CD4-positive, alpha-beta T cell (primary cell): ENCODE data around the gene HDAC4. TPM values are rescaled to one million over a fixed set of nuclear protein-coding genes. Genes with fewer than 3 reads are reported as not detected.

Source experiments
- ATAC-seq: fragments of 200-7000 bp; cut with Tn5 transposase; one replicate; pipeline ENCODE4 v1.10.0; 2022; ENCODE audit warnings: mild to moderate bottlenecking; ENCODE audit not compliant: poor library complexity
- CTCF ChIA-PET: fragments of 350-600 bp; sonication (Branson Sonifier 250); formaldehyde crosslinking; loops from one replicate; lab custom pipeline; 2021; ENCODE audit warnings: antibody characterized with exemption, inconsistent platforms; lab: Charles Lee
- POLR2A ChIA-PET: fragments of 350-600 bp; sonication (Branson Sonifier 250); formaldehyde crosslinking; loops from one replicate; lab custom pipeline; 2021; ENCODE audit warnings: antibody characterized with exemption, inconsistent platforms; lab: Charles Lee
- DNase-seq, 14 experiments: peaks; one replicate each; pipeline ENCODE4 v3.0.0-alpha.2; 2013 to 2020; ENCODE audit warnings: mixed read lengths in 2 of 14
- H3K27ac ChIP-seq, 2 donors: one replicate each; pipeline versions ENCODE4 v1.5.1 to v1.7.0; 2013; ENCODE audit warnings: low read length in 2 of 2, low read depth in 1 of 2, mild to moderate bottlenecking in 1 of 2
- H3K27me3 ChIP-seq, 2 experiments: 1 replicate in 1 of 2; 2 replicates in 1 of 2; pipeline versions ENCODE4 v1.6.1 to v1.7.0; 2013; ENCODE audit warnings: low read length in 2 of 2, control low read depth in 1 of 2, mild to moderate bottlenecking in 1 of 2, moderate library complexity in 1 of 2; ENCODE audit not compliant: insufficient read depth in 2 of 2, control insufficient read depth in 1 of 2
- H3K36me3 ChIP-seq: one replicate; pipeline ENCODE4 v1.6.1; 2013; ENCODE audit warnings: low read length, control low read depth; ENCODE audit not compliant: insufficient read depth
- H3K4me1 ChIP-seq: one replicate; pipeline ENCODE4 v1.6.1; 2013; ENCODE audit warnings: low read length, control low read depth; ENCODE audit not compliant: insufficient read depth
- H3K4me3 ChIP-seq: one replicate; pipeline ENCODE4 v1.5.1; 2013; ENCODE audit warnings: mild to moderate bottlenecking, low read length, moderate library complexity
- H3K9me3 ChIP-seq, 2 experiments: 1 replicate in 1 of 2; 2 replicates in 1 of 2; pipeline versions ENCODE4 v1.6.1 to v1.7.0; 2013; ENCODE audit warnings: low read length in 2 of 2, mild to moderate bottlenecking in 2 of 2, control low read depth in 1 of 2, moderate library complexity in 1 of 2; ENCODE audit not compliant: control insufficient read depth in 1 of 2, insufficient read depth in 1 of 2
- H3K27ac Mint-ChIP-seq: one replicate; pipeline ENCODE4 v1.8.0; 2020; ENCODE audit warnings: mixed read lengths
- H3K27me3 Mint-ChIP-seq: one replicate; pipeline ENCODE4 v1.8.0; 2021; ENCODE audit warnings: mixed read lengths
- H3K36me3 Mint-ChIP-seq: one replicate; pipeline ENCODE4 v1.8.0; 2021; ENCODE audit warnings: low read depth, mixed read lengths
- H3K4me1 Mint-ChIP-seq: one replicate; pipeline ENCODE4 v1.8.0; 2021; ENCODE audit warnings: low read depth, mixed read lengths
- H3K4me3 Mint-ChIP-seq: one replicate; pipeline ENCODE4 v1.8.0; 2020; ENCODE audit warnings: mild to moderate bottlenecking, mixed read lengths
- H3K9me3 Mint-ChIP-seq: one replicate; pipeline ENCODE4 v1.8.0; 2020; ENCODE audit warnings: mixed read lengths
- CTCF ChIP-seq: fragments of 200-600 bp; IDR thresholded peaks from one replicate; pipeline ENCODE4 v1.8.0; 2022; ENCODE audit warnings: antibody characterized with exemption, mild to moderate bottlenecking
- intact Hi-C, 2 experiments: fragments of 100-400 bp; cut with DNase I in 1 of 2; cut with micrococcal nuclease in 1 of 2; formaldehyde crosslinking; loops; one replicate each; pipeline versions ENCODE4 v1.15.1 to v1.9.0; 2023 to 2025; cut with DNase I, micrococcal nuclease
- total RNA-seq, 174 experiments: library from RNA in 2 of 174; stranded (reverse) in 2 of 174; gene quantifications; one replicate each; pipeline ENCODE4 v1.2.3 and lab custom pipeline; 2021 to 2026

HDAC4 gene
- total RNA-seq, 2 experiments from 2014 or later = 45.3 to 49.2 TPM

GRCh38 chr2:239136762-239137161 is 264.1 kb downstream of the HDAC4 start:
- Mint-ChIP-seq H3K9me3 (no peaks in the 10 kb centered on the region), H3K4me1 (no peaks in the 10 kb centered on the region), H3K27me3 (no peaks in the 10 kb centered on the region), H3K4me3 (no peak overlapping the region), H3K27ac (no peak overlapping the region), H3K36me3 (peaks cover 88% of the 10 kb centered on the region)
- CTCF ChIA-PET = no interaction called here
- POLR2A ChIA-PET = no interaction called here
- TF ChIP-seq CTCF = no peak
- peaks cover 0 to 6% of the 10 kb centered on the region in 2 experiments for H3K9me3 ChIP-seq
- no peak for ATAC-seq
- no peak overlapping the region for H3K4me3 ChIP-seq
- intact Hi-C loops = no loop called here
- no peaks in the 10 kb centered on the region for H3K4me1 ChIP-seq
- no peak overlapping the region for H3K27ac ChIP-seq
- peaks cover 96% of the 10 kb centered on the region for H3K36me3 ChIP-seq
- no peaks in the 10 kb centered on the region for H3K27me3 ChIP-seq
- DNase-seq = no peak

DNA sequence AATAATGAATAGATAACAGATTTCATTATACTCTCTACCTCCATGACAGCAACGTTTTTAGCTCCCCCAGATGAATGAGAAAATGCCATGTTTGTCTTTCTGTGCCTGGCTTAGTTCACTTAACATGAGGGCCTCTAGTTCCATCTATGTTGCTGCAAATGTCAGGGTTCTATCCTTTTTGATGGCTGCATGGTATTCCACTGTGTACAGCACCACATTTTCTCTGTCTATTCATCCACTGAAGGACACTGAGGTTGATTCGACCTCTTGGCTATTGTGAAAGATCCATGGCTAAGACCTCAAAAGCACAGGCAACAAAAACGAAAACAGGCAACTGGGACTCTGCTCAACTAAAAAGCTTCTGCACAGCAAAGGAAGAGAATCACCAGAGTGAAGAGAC is 264.6 kb downstream of the HDAC4 start:
- Mint-ChIP-seq H3K9me3 (no peaks in the 10 kb centered on the region), H3K4me3 (no peak overlapping the region), H3K36me3 (peaks cover 88% of the 10 kb centered on the region), H3K27me3 (no peaks in the 10 kb centered on the region), H3K4me1 (no peaks in the 10 kb centered on the region), H3K27ac (no peak overlapping the region)
- Histone ChIP-seq H3K4me1 (no peaks in the 10 kb centered on the region), H3K9me3 (peaks cover 0 to 6% of the 10 kb centered on the region in 2 experiments), H3K4me3 (no peak overlapping the region), H3K27ac (no peak overlapping the region), H3K36me3 (peaks cover 96% of the 10 kb centered on the region), H3K27me3 (no peaks in the 10 kb centered on the region)
- intact Hi-C loops = no loop called here
- ChIA-PET POLR2A (interaction anchor here (1.1 kb wide), 1 partner anchor 163 kb away, joined by 3 read pairs; no protein-coding TSS in a partner anchor), CTCF (no interaction called here)
- ATAC-seq (no peak), DNase-seq (no peak)
- no peak for TF ChIP-seq CTCF

DNA sequence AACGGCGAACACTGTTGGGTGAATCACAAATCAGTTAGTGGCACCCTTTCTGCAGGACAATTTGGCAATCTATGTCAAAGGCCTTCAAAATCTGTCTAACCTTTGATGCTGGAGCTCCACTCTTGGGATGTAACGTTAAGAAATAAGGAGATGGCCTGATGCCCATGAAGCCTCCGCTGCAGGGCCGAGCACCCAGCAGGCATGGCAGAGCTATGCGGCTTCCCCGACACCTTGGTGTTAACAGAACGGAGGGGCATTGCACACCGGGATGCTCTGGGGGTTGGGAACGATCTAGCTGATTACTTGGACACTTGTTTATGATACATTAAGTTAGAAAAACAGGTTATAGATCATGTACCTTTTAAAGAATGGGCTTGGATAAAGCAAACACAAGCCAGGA is 265.3 kb downstream of the HDAC4 start:
- no peak for ATAC-seq
- Histone ChIP-seq H3K27me3 (no peaks in the 10 kb centered on the region), H3K36me3 (peaks cover 96% of the 10 kb centered on the region), H3K27ac (no peak overlapping the region), H3K4me1 (no peaks in the 10 kb centered on the region), H3K4me3 (no peak overlapping the region), H3K9me3 (peaks cover 0 to 6% of the 10 kb centered on the region in 2 experiments)
- intact Hi-C loops = no loop called here
- no peaks in the 10 kb centered on the region for H3K9me3 Mint-ChIP-seq
- no peaks in the 10 kb centered on the region for H3K4me1 Mint-ChIP-seq
- no peak for DNase-seq
- POLR2A ChIA-PET = interaction anchor here (1.1 kb wide), 1 partner anchor 163 kb away, joined by 3 read pairs; no protein-coding TSS in a partner anchor
- TF ChIP-seq CTCF = no peak
- CTCF ChIA-PET = no interaction called here
- peaks cover 93% of the 10 kb centered on the region for H3K36me3 Mint-ChIP-seq
- H3K27me3 Mint-ChIP-seq = no peaks in the 10 kb centered on the region
- no peak overlapping the region for H3K4me3 Mint-ChIP-seq
- no peak overlapping the region for H3K27ac Mint-ChIP-seq
